ENCODE results near the gene CHRDL1. TPM values are rescaled to one million over a fixed set of nuclear protein-coding genes. Genes with fewer than 3 reads are reported as not detected.

Gene CHRDL1
- total and polyA plus RNA-seq, 2 of the 13 experiments (the other 11 are each of a cell fraction or from before 2014, with no cell fraction given), result not detected

DNA sequence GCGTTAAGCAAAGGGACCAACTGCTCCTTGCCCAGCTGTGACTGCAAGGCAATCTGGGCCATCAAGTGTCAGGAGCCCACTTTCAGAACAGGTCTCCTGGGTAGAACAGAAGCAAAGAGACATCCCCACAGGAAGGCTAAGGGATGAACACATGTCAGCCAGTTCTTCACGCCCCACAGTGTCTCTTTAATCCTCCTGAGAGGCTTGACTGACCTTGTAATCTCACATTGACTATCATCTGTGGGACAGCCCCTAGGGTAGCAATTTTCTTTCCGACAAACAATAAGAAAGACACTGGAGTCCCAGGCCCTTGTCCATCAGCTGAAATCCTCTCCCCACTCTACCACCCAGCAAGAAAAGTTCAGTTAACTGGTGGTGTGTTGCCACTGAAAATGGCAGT is 1.0 kb downstream of the CHRDL1 start (continued):
- no peak for TF ChIP-seq ZNF724P (CRISPR knock-in tag; IDR thresholded peaks at IDR 0.05; ENCODE audit: borderline replicate concordance)

DNA sequence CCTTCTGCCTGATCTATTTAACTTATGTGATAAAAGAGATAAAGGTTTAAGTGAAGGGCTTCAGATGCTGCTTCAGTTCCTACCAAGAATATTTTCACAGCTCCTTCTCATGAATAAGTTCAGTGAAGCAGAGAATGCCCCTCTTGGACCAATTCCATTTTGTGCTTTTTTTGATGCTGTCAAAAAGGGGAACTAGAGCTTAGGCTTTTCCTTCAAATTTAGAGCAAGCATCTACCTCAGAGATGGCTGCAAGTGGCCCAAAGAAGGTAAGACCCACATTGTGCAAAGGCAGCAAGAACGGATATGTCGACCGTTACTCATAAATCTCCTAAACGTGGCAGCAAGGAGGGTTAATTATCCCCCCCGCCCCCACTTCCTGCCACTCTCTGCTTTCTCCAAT is 4.5 kb downstream of the CHRDL1 start:
- no peaks in the 10 kb centered on the region for H4K20me1 ChIP-seq (ENCODE audit: insufficient read depth, low read length)
- H3K9ac ChIP-seq (ENCODE audit: insufficient read depth, low read depth, low read length), result no peak overlapping the region
- WGBS (ENCODE audit: low lambda C conversion rate), result 27% methylated on average over 4 of the region's 5 CpGs
- intact Hi-C loops (cut with micrococcal nuclease; ENCODE audit: unreplicated experiment) (no loop called here), in situ Hi-C loops (cut with HindIII; ENCODE audit: extremely low pct_ligation_motif_present, low pct_unique_long_range_greater_than_20kb) (no loop called here)
- no peak overlapping the region for H3K4me3 ChIP-seq (replicated peaks in 1 of 3; ENCODE audit: insufficient read depth in 1 of 3, low read depth in 2 of 3, low read length in 3 of 3)
- BruUV-seq (replicated peaks), result no TSS peak
- FAIRE-seq, result no peak
- H3K9me3 ChIP-seq (ENCODE audit: low read length), result no peaks in the 10 kb centered on the region
- ChIA-PET POLR2A (no interaction called here), CTCF (ENCODE audit: low intra/inter-chr PET ratio, low total read pairs) (no interaction called here)
- H2AFZ ChIP-seq (ENCODE audit: low read length), result no peak overlapping the region
- H3K27ac ChIP-seq (ENCODE audit: extremely low read length, insufficient read depth, low read length), result no peak overlapping the region
- H3K27me3 ChIP-seq (ENCODE audit: control insufficient read depth in 1 of 2, insufficient read depth in 2 of 2, low read length in 2 of 2), result peaks cover 0 to 9% of the 10 kb centered on the region in 2 experiments; a peak in 2 of 5 replicates
- no peak for DNase-seq (ENCODE audit: low spot score)
- H3K4me2 ChIP-seq (ENCODE audit: low read depth, low read length), result no peak overlapping the region
- TF ChIP-seq MXD4 (CRISPR knock-in tag; IDR thresholded peaks at IDR 0.05) (no peak), ZNF331 (CRISPR knock-in tag; IDR thresholded peaks at IDR 0.05) (no peak), ZNF878 (CRISPR knock-in tag; IDR thresholded peaks at IDR 0.05) (no peak)
- no peak for ATAC-seq
- H3K36me3 ChIP-seq (replicated peaks in 1 of 2; ENCODE audit: control insufficient read depth in 1 of 2, insufficient read depth in 2 of 2, low read length in 2 of 2), result no peaks in the 10 kb centered on the region
- H3K4me1 ChIP-seq (ENCODE audit: insufficient read depth, low read length), result no peaks in the 10 kb centered on the region
- H3K79me2 ChIP-seq (ENCODE audit: insufficient read depth, low read length), result no peaks in the 10 kb centered on the region

DNA sequence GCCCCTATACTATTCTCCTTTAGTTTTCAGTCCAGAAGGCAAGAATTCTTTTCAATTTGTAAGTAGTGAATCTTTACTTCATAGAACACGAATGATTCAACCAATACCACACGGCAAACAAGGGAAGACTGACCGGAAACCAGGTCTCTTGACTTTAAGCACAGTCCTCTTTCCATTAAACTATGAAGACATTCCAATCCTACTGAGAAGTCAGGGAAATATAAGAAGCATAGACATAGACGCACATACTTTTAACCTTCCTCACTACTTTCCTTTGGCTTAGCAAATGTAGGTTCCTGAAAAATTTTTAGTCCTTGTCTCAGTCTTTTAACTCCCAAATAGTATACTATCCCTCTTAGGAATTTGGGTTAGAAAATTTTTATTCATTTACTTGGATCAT is 9.1 kb downstream of the CHRDL1 start:
- intact Hi-C loops (cut with micrococcal nuclease; ENCODE audit: unreplicated experiment), result no loop called here
- H3K4me3 ChIP-seq (replicated peaks in 1 of 3; ENCODE audit: insufficient read depth in 1 of 3, low read depth in 2 of 3, low read length in 3 of 3), result no peak overlapping the region
- TF ChIP-seq, protein P1, sequence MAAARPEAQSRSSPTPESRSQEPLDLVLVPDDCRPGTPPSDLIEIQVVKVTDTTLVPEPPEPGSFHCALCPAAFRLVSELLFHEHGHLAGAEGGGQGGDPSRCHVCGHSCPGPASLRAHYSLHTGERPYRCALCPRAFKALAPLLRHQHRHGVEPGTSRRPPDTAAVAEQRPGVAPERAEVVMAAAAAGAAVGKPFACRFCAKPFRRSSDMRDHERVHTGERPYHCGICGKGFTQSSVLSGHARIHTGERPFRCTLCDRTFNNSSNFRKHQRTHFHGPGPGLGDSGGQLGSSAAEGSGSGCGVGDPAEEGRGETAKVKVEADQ (CRISPR knock-in tag; IDR thresholded peaks at IDR 0.05; ENCODE audit: borderline replicate concordance), result no peak
- TF ChIP-seq MLLT10 (CRISPR knock-in tag; IDR thresholded peaks at IDR 0.05) (no peak), LCORL (IDR thresholded peaks at IDR 0.05) (no peak), LCORL (CRISPR knock-in tag; IDR thresholded peaks at IDR 0.05) (no peak), AHR (CRISPR knock-in tag; IDR thresholded peaks at IDR 0.05) (no peak), EEA1 (CRISPR knock-in tag; IDR thresholded peaks at IDR 0.05; ENCODE audit: borderline replicate concordance) (no peak), ZNF12 (CRISPR knock-in tag; IDR thresholded peaks at IDR 0.05) (no peak), THYN1 (CRISPR knock-in tag; IDR thresholded peaks at IDR 0.05; ENCODE audit: borderline replicate concordance, low read depth) (no peak), CBX5 (CRISPR knock-in tag; IDR thresholded peaks at IDR 0.05; ENCODE audit: borderline replicate concordance) (no peak), RBAK (CRISPR knock-in tag; IDR thresholded peaks at IDR 0.05) (no peak)
- TF ChIP-seq, protein P2, sequence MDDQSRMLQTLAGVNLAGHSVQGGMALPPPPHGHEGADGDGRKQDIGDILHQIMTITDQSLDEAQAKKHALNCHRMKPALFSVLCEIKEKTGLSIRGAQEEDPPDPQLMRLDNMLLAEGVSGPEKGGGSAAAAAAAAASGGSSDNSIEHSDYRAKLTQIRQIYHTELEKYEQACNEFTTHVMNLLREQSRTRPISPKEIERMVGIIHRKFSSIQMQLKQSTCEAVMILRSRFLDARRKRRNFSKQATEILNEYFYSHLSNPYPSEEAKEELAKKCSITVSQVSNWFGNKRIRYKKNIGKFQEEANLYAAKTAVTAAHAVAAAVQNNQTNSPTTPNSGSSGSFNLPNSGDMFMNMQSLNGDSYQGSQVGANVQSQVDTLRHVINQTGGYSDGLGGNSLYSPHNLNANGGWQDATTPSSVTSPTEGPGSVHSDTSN (CRISPR knock-in tag; IDR thresholded peaks at IDR 0.05; ENCODE audit: borderline replicate concordance), result no peak
- no peaks in the 10 kb centered on the region for H3K27me3 ChIP-seq (ENCODE audit: control insufficient read depth in 1 of 2, insufficient read depth in 2 of 2, low read length in 2 of 2)
- no peaks in the 10 kb centered on the region for H3K36me3 ChIP-seq (replicated peaks in 1 of 2; ENCODE audit: control insufficient read depth in 1 of 2, insufficient read depth in 2 of 2, low read length in 2 of 2)
- no peak overlapping the region for H2AFZ ChIP-seq (ENCODE audit: low read length)
- H3K9ac ChIP-seq (ENCODE audit: insufficient read depth, low read depth, low read length), result no peak overlapping the region
- H3K79me2 ChIP-seq (ENCODE audit: insufficient read depth, low read length), result no peaks in the 10 kb centered on the region
- FAIRE-seq (no peak), DNase-seq (ENCODE audit: low spot score) (no peak), ATAC-seq (no peak)
- H3K4me1 ChIP-seq (ENCODE audit: insufficient read depth, low read length), result no peaks in the 10 kb centered on the region
- BruUV-seq (replicated peaks), result no TSS peak
- H3K4me2 ChIP-seq (ENCODE audit: low read depth, low read length), result no peak overlapping the region
- no peaks in the 10 kb centered on the region for H4K20me1 ChIP-seq (ENCODE audit: insufficient read depth, low read length)
- no peak overlapping the region for H3K27ac ChIP-seq (ENCODE audit: extremely low read length, insufficient read depth, low read length)
- ChIA-PET CTCF (ENCODE audit: low intra/inter-chr PET ratio, low total read pairs) (no interaction called here), POLR2A (no interaction called here)
- WGBS (ENCODE audit: low lambda C conversion rate), result 1% methylated on average over 4 of the region's 4 CpGs
- in situ Hi-C loops (cut with HindIII; ENCODE audit: extremely low pct_ligation_motif_present, low pct_unique_long_range_greater_than_20kb), result no loop called here
- no peaks in the 10 kb centered on the region for H3K9me3 ChIP-seq (ENCODE audit: low read length)
